Measurements from ENCODE around the gene CD96. TPM values are rescaled to one million over a fixed set of nuclear protein-coding genes. Genes with fewer than 3 reads are reported as not detected.
A peak's percentile ranks its signal among the peaks of the same experiment; 100 is the strongest.
"Not testable (repeated sequence)": the region's sequence is repeated elsewhere in the genome, so short reads cannot be mapped to it uniquely, and the experiment has no call there.

The CD96 gene
- total RNA-seq, 2 donors from 2014 or later = not detected

GRCh38 chr3:111619833-111620232 is 77.8 kb downstream of the CD96 start:
- no peak overlapping the region for H3K4me3 ChIP-seq (ENCODE audit: low read length)
- peak; percentile 85 for DNase-seq
- peaks cover 2% of the 10 kb centered on the region for H3K4me1 ChIP-seq (ENCODE audit: control insufficient read depth, insufficient read depth, low read length)
- H3K27ac Mint-ChIP-seq = no peak overlapping the region
- no peak overlapping the region for H3K27ac ChIP-seq (ENCODE audit: low read depth, low read length)
- H3K9ac ChIP-seq (ENCODE audit: extremely low read depth, low read length, poor library complexity, severe bottlenecking) = no peak overlapping the region
- H3K27me3 ChIP-seq (ENCODE audit: control insufficient read depth, insufficient read depth, low read length, poor library complexity, severe bottlenecking) = no peaks in the 10 kb centered on the region
- peaks cover 9% of the 10 kb centered on the region for H3K4me1 Mint-ChIP-seq
- peaks cover 14% of the 10 kb centered on the region for H3K9me3 Mint-ChIP-seq
- no peaks in the 10 kb centered on the region for H3K36me3 ChIP-seq (ENCODE audit: control insufficient read depth, insufficient read depth, low read length)
- no peak overlapping the region for H3K4me3 Mint-ChIP-seq
- no peaks in the 10 kb centered on the region for H3K27me3 Mint-ChIP-seq (ENCODE audit: insufficient read depth)
- H3K36me3 Mint-ChIP-seq (ENCODE audit: low read depth) = no peaks in the 10 kb centered on the region
- H3K9me3 ChIP-seq (ENCODE audit: control insufficient read depth, low read length) = peaks cover 15% of the 10 kb centered on the region
- WGBS, 2 experiments (ENCODE audit: insufficient coverage in 1 of 2, insufficient read length in 1 of 2) = 86 to 87% methylated on average over 2 to 3 of the region's 3 CpGs
- no peak for TF ChIP-seq CTCF (conservative IDR thresholded peaks at IDR 0.05)

GRCh38 chr3:111621535-111621934 is 79.5 kb downstream of the CD96 start:
- no peak overlapping the region for H3K4me3 ChIP-seq (ENCODE audit: low read length)
- H3K27ac ChIP-seq (ENCODE audit: low read depth, low read length) = no peak overlapping the region
- peak; percentile 88 for TF ChIP-seq CTCF (conservative IDR thresholded peaks at IDR 0.05)
- peaks cover 15% of the 10 kb centered on the region for H3K9me3 ChIP-seq (ENCODE audit: control insufficient read depth, low read length)
- no peak overlapping the region for H3K27ac Mint-ChIP-seq
- peak; percentile 91 for DNase-seq
- no peaks in the 10 kb centered on the region for H3K27me3 Mint-ChIP-seq (ENCODE audit: insufficient read depth)
- peaks cover 2% of the 10 kb centered on the region for H3K4me1 ChIP-seq (ENCODE audit: control insufficient read depth, insufficient read depth, low read length)
- 48 to 58% methylated on average over 3 to 5 of the region's 5 CpGs for WGBS, 2 experiments (ENCODE audit: insufficient coverage in 1 of 2, insufficient read length in 1 of 2)
- H3K9ac ChIP-seq (ENCODE audit: extremely low read depth, low read length, poor library complexity, severe bottlenecking) = no peak overlapping the region
- H3K36me3 Mint-ChIP-seq (ENCODE audit: low read depth) = no peaks in the 10 kb centered on the region
- peaks cover 9% of the 10 kb centered on the region for H3K4me1 Mint-ChIP-seq
- H3K9me3 Mint-ChIP-seq = peaks cover 14% of the 10 kb centered on the region
- H3K27me3 ChIP-seq (ENCODE audit: control insufficient read depth, insufficient read depth, low read length, poor library complexity, severe bottlenecking) = no peaks in the 10 kb centered on the region
- no peaks in the 10 kb centered on the region for H3K36me3 ChIP-seq (ENCODE audit: control insufficient read depth, insufficient read depth, low read length)
- no peak overlapping the region for H3K4me3 Mint-ChIP-seq

GRCh38 chr3:111627092-111627491 is 85.1 kb downstream of the CD96 start:
- Mint-ChIP-seq H3K4me1 (no peaks in the 10 kb centered on the region), H3K9me3 (peaks cover 17% of the 10 kb centered on the region), H3K36me3 (ENCODE audit: low read depth) (no peaks in the 10 kb centered on the region), H3K4me3 (no peak overlapping the region), H3K27ac (no peak overlapping the region), H3K27me3 (ENCODE audit: insufficient read depth) (peaks cover 2% of the 10 kb centered on the region)
- Histone ChIP-seq H3K4me3 (ENCODE audit: low read length) (no peak overlapping the region), H3K36me3 (ENCODE audit: control insufficient read depth, insufficient read depth, low read length) (no peaks in the 10 kb centered on the region), H3K27me3 (ENCODE audit: control insufficient read depth, insufficient read depth, low read length, poor library complexity, severe bottlenecking) (no peaks in the 10 kb centered on the region), H3K9ac (ENCODE audit: extremely low read depth, low read length, poor library complexity, severe bottlenecking) (no peak overlapping the region), H3K4me1 (ENCODE audit: control insufficient read depth, insufficient read depth, low read length) (no peaks in the 10 kb centered on the region), H3K9me3 (ENCODE audit: control insufficient read depth, low read length) (peaks cover 13% of the 10 kb centered on the region), H3K27ac (ENCODE audit: low read depth, low read length) (no peak overlapping the region)
- no peak for DNase-seq
- no peak for TF ChIP-seq CTCF (conservative IDR thresholded peaks at IDR 0.05)
- WGBS, 2 experiments (ENCODE audit: insufficient coverage in 1 of 2, insufficient read length in 1 of 2) = 88% methylated on average over 2 of the region's 2 CpGs; no CpG with 5 or more reads in 1 of the 2 experiments

- 87% methylated on average over 1 of the region's 1 CpG; no CpG with 5 or more reads in 1 of the 2 experiments for WGBS, 2 experiments (ENCODE audit: insufficient coverage in 1 of 2, insufficient read length in 1 of 2)
These were observed 87.0 kb downstream of the CD96 start for GRCh38 chr3:111629018-111629417.

GRCh38 chr3:111630638-111631037 is 88.6 kb downstream of the CD96 start:
- H3K36me3 Mint-ChIP-seq (ENCODE audit: low read depth); H3K27me3 Mint-ChIP-seq (ENCODE audit: insufficient read depth); H3K36me3 ChIP-seq (ENCODE audit: control insufficient read depth, insufficient read depth, low read length): not testable (repeated sequence)

More at GRCh38 chr3:111629018-111629417, 87.0 kb downstream of the CD96 start:
- not testable (repeated sequence) for H3K4me1 ChIP-seq (ENCODE audit: control insufficient read depth, insufficient read depth, low read length); H3K9ac ChIP-seq (ENCODE audit: extremely low read depth, low read length, poor library complexity, severe bottlenecking); H3K4me3 Mint-ChIP-seq; H3K36me3 ChIP-seq (ENCODE audit: control insufficient read depth, insufficient read depth, low read length); H3K27ac ChIP-seq (ENCODE audit: low read depth, low read length); H3K27ac Mint-ChIP-seq; H3K27me3 Mint-ChIP-seq (ENCODE audit: insufficient read depth); H3K27me3 ChIP-seq (ENCODE audit: control insufficient read depth, insufficient read depth, low read length, poor library complexity, severe bottlenecking); H3K36me3 Mint-ChIP-seq (ENCODE audit: low read depth); H3K4me1 Mint-ChIP-seq; H3K4me3 ChIP-seq (ENCODE audit: low read length); DNase-seq
- peaks cover 13% of the 10 kb centered on the region for H3K9me3 ChIP-seq (ENCODE audit: control insufficient read depth, low read length)
- H3K9me3 Mint-ChIP-seq = peaks cover 17% of the 10 kb centered on the region

More at GRCh38 chr3:111630638-111631037, 88.6 kb downstream of the CD96 start:
- H3K4me3 Mint-ChIP-seq; H3K27me3 ChIP-seq (ENCODE audit: control insufficient read depth, insufficient read depth, low read length, poor library complexity, severe bottlenecking); H3K27ac ChIP-seq (ENCODE audit: low read depth, low read length); H3K9ac ChIP-seq (ENCODE audit: extremely low read depth, low read length, poor library complexity, severe bottlenecking); H3K4me3 ChIP-seq (ENCODE audit: low read length); H3K4me1 ChIP-seq (ENCODE audit: control insufficient read depth, insufficient read depth, low read length); H3K27ac Mint-ChIP-seq; H3K4me1 Mint-ChIP-seq; DNase-seq: not testable (repeated sequence)
- H3K9me3 Mint-ChIP-seq = peaks cover 17% of the 10 kb centered on the region
- peaks cover 13% of the 10 kb centered on the region for H3K9me3 ChIP-seq (ENCODE audit: control insufficient read depth, low read length)

Data from endodermal cell (in vitro differentiated cells).